ENCODE data around the gene ABCG2. TPM values are rescaled to one million over a fixed set of nuclear protein-coding genes. Genes with fewer than 3 reads are reported as not detected.

Gene ABCG2
- total RNA-seq, 1 experiment from 2014 or later = 23.7 TPM

- Histone ChIP-seq H3K4me1 (peaks cover 19% of the 10 kb centered on the region), H3K9me3 (0 out of 2 replicates have a peak, but pooled peaks cover 4% of the 10 kb centered on the region), H3K4me3 (ENCODE audit: low read depth, low read length) (no peak overlapping the region), H3K27me3 (replicated peaks; ENCODE audit: control insufficient read depth, insufficient read depth, low read length) (no peaks in the 10 kb centered on the region), H3K36me3 (ENCODE audit: control insufficient read depth, insufficient read depth, low read length) (no peaks in the 10 kb centered on the region)
- no peaks in the 10 kb centered on the region for H3K27me3 Mint-ChIP-seq (ENCODE audit: insufficient read depth, unreplicated experiment)
- no TSS peak for BruUV-seq (replicated peaks)
- ChIA-PET POLR2A (no interaction called here), CTCF (no interaction called here)
- no peak overlapping the region for H3K4me3 Mint-ChIP-seq (ENCODE audit: unreplicated experiment)
- intact Hi-C loops (cut with micrococcal nuclease; ENCODE audit: unreplicated experiment) = no loop called here
- no peak overlapping the region for H3K27ac Mint-ChIP-seq (ENCODE audit: unreplicated experiment)
- H3K9me3 Mint-ChIP-seq (ENCODE audit: unreplicated experiment) = no peaks in the 10 kb centered on the region
- TF ChIP-seq CTCF (IDR thresholded peaks at IDR 0.05; ENCODE audit: insufficient read depth in 1 of 2, low read depth in 1 of 2, low read length in 1 of 2, severe bottlenecking in 1 of 2, unreplicated experiment in 1 of 2) = no peak
- H3K36me3 Mint-ChIP-seq (ENCODE audit: insufficient read depth, unreplicated experiment) = peaks cover 5% of the 10 kb centered on the region
- DNase-seq = no peak
- peaks cover 10% of the 10 kb centered on the region for H3K4me1 Mint-ChIP-seq (ENCODE audit: low read depth, unreplicated experiment)
Measured at GRCh38 chr4:88188738-88189417, 30.4 kb upstream of the ABCG2 start.

- no TSS peak for BruUV-seq (replicated peaks)
- no peaks in the 10 kb centered on the region for H3K27me3 Mint-ChIP-seq (ENCODE audit: insufficient read depth, unreplicated experiment)
- H3K36me3 ChIP-seq (ENCODE audit: control insufficient read depth, insufficient read depth, low read length) = no peaks in the 10 kb centered on the region
- no peaks in the 10 kb centered on the region for H3K27me3 ChIP-seq (replicated peaks; ENCODE audit: control insufficient read depth, insufficient read depth, low read length)
- H3K4me1 Mint-ChIP-seq (ENCODE audit: low read depth, unreplicated experiment) = peaks cover 10% of the 10 kb centered on the region
- ChIA-PET POLR2A (no interaction called here), CTCF (no interaction called here)
- peaks cover 19% of the 10 kb centered on the region for H3K4me1 ChIP-seq
- DNase-seq = no peak
- H3K4me3 ChIP-seq (ENCODE audit: low read depth, low read length) = no peak overlapping the region
- TF ChIP-seq CTCF (IDR thresholded peaks at IDR 0.05; ENCODE audit: insufficient read depth in 1 of 2, low read depth in 1 of 2, low read length in 1 of 2, severe bottlenecking in 1 of 2, unreplicated experiment in 1 of 2) = no peak
- H3K9me3 Mint-ChIP-seq (ENCODE audit: unreplicated experiment) = peaks cover 8% of the 10 kb centered on the region
- H3K36me3 Mint-ChIP-seq (ENCODE audit: insufficient read depth, unreplicated experiment) = peaks cover 5% of the 10 kb centered on the region
- intact Hi-C loops (cut with micrococcal nuclease; ENCODE audit: unreplicated experiment) = no loop called here
- 0 out of 2 replicates have a peak, but pooled peaks cover 4% of the 10 kb centered on the region for H3K9me3 ChIP-seq
- H3K27ac Mint-ChIP-seq (ENCODE audit: unreplicated experiment) = no peak overlapping the region
- H3K4me3 Mint-ChIP-seq (ENCODE audit: unreplicated experiment) = no peak overlapping the region
Measured at GRCh38 chr4:88187766-88188165, 29.3 kb upstream of the ABCG2 start.

GRCh38 chr4:88185906-88186305 is 27.5 kb upstream of the ABCG2 start:
- H3K36me3 Mint-ChIP-seq (ENCODE audit: insufficient read depth, unreplicated experiment) = peaks cover 5% of the 10 kb centered on the region
- TF ChIP-seq CTCF (IDR thresholded peaks at IDR 0.05; ENCODE audit: insufficient read depth in 1 of 2, low read depth in 1 of 2, low read length in 1 of 2, severe bottlenecking in 1 of 2, unreplicated experiment in 1 of 2) = no peak

More at GRCh38 chr4:88185906-88186305, 27.5 kb upstream of the ABCG2 start:
- 0 out of 2 replicates have a peak, but pooled peaks cover 4% of the 10 kb centered on the region for H3K9me3 ChIP-seq
- ChIA-PET CTCF (no interaction called here), POLR2A (no interaction called here)
- DNase-seq = no peak
- no peak overlapping the region for H3K4me3 Mint-ChIP-seq (ENCODE audit: unreplicated experiment)
- no peaks in the 10 kb centered on the region for H3K27me3 Mint-ChIP-seq (ENCODE audit: insufficient read depth, unreplicated experiment)
- H3K27ac Mint-ChIP-seq (ENCODE audit: unreplicated experiment) = no peak overlapping the region
- no TSS peak for BruUV-seq (replicated peaks)
- intact Hi-C loops (cut with micrococcal nuclease; ENCODE audit: unreplicated experiment) = no loop called here
- H3K9me3 Mint-ChIP-seq (ENCODE audit: unreplicated experiment) = peaks cover 12% of the 10 kb centered on the region
- H3K36me3 ChIP-seq (ENCODE audit: control insufficient read depth, insufficient read depth, low read length) = no peaks in the 10 kb centered on the region
- peaks cover 10% of the 10 kb centered on the region for H3K4me1 Mint-ChIP-seq (ENCODE audit: low read depth, unreplicated experiment)
- H3K4me3 ChIP-seq (ENCODE audit: low read depth, low read length) = no peak overlapping the region
- no peaks in the 10 kb centered on the region for H3K27me3 ChIP-seq (replicated peaks; ENCODE audit: control insufficient read depth, insufficient read depth, low read length)
- peaks cover 13% of the 10 kb centered on the region for H3K4me1 ChIP-seq
